Tibial nerve (tissue), 3 donors: ENCODE results near the gene PGGHG.

ENCODE experiments used
- CTCF ChIP-seq, 5 experiments: fragments of 200-600 bp in 3 of 5; fragments of 450-650 bp in 2 of 5; sonication (generic) in 3 of 5; IDR thresholded peaks; one replicate each; pipeline ENCODE4 v1.5.1; 2016 to 2019; ENCODE audit warnings: antibody characterized with exemption in 5 of 5, mild to moderate bottlenecking in 3 of 5, moderate library complexity in 2 of 5
- POLR2A ChIP-seq, 2 donors: fragments of 450-650 bp; IDR thresholded peaks; one replicate each; pipeline ENCODE4 v1.6.1; 2017; ENCODE audit warnings: antibody characterized with exemption in 2 of 2, mild to moderate bottlenecking in 2 of 2, moderate library complexity in 2 of 2

- TF ChIP-seq CTCF (IDR thresholded peaks at IDR 0.05) (no peak), POLR2A (IDR thresholded peaks at IDR 0.05) (no peak)
Observed at GRCh38 chr11:325796-326591, 37.1 kb downstream of the PGGHG start.
